NOMO-1 treated with dmso at 0.1 percent for 144 hours (cell line): ENCODE measurements around the gene HNRNPF.
"Not testable (repeated sequence)": the region's sequence is repeated elsewhere in the genome, so short reads cannot be mapped to it uniquely, and the experiment has no call there.

Experiments
- DNase-seq: peaks from one replicate; lab custom pipeline; 2025; ENCODE audit not compliant: unreplicated experiment; lab: John Stamatoyannopoulos, UW

Gene HNRNPF

GRCh38 chr10:43408710-43409384 is at the start of gene HNRNPF:
TSS of gene HNRNPF (minus strand) at chr10:43409186. CDS start at chr10:43387884, 21,302 bp downstream.
- DNase-seq, result peak; percentile 94

GRCh38 chr10:43458227-43458626 is 49.2 kb upstream of the HNRNPF start:
- DNase-seq, result no peak

- not testable (repeated sequence) for DNase-seq
Measured at GRCh38 chr10:43456561-43456960, 47.6 kb upstream of the HNRNPF start.

GRCh38 chr10:43454025-43454424 is 45.0 kb upstream of the HNRNPF start:
- not testable (repeated sequence) for DNase-seq

- no peak for DNase-seq
Measured at GRCh38 chr10:43453266-43453831, 44.4 kb upstream of the HNRNPF start.

- no peak for DNase-seq
Measured at GRCh38 chr10:43452356-43452914, 43.4 kb upstream of the HNRNPF start.

- DNase-seq, result no peak
Measured at GRCh38 chr10:43448742-43449141, 39.8 kb upstream of the HNRNPF start.

- not testable (repeated sequence) for DNase-seq
Measured at GRCh38 chr10:43446219-43447017, 37.4 kb upstream of the HNRNPF start.

GRCh38 chr10:43444897-43445466 is 36.0 kb upstream of the HNRNPF start:
- no peak for DNase-seq

GRCh38 chr10:43444323-43444722 is 35.3 kb upstream of the HNRNPF start:
- no peak for DNase-seq

- no peak for DNase-seq
Measured at GRCh38 chr10:43440463-43441134, 31.6 kb upstream of the HNRNPF start.

GRCh38 chr10:43437141-43437870 is 28.3 kb upstream of the HNRNPF start:
- DNase-seq, result no peak

GRCh38 chr10:43436291-43437140 is 27.5 kb upstream of the HNRNPF start, which contains the start of gene ZNF487:
TSS of gene ZNF487 (plus strand) at chr10:43437111. CDS start at chr10:43475814, 38,703 bp downstream.
- DNase-seq, result peak; percentile 86

- no peak for DNase-seq
Measured at GRCh38 chr10:43430926-43431663, 22.1 kb upstream of the HNRNPF start.

- no peak for DNase-seq
Measured at GRCh38 chr10:43427166-43427825, 18.3 kb upstream of the HNRNPF start.

GRCh38 chr10:43426476-43426875 is 17.5 kb upstream of the HNRNPF start:
- not testable (repeated sequence) for DNase-seq

- no peak for DNase-seq
Measured at GRCh38 chr10:43424416-43424815, 15.4 kb upstream of the HNRNPF start.

GRCh38 chr10:43421944-43422343 is 13.0 kb upstream of the HNRNPF start:
- not testable (repeated sequence) for DNase-seq
